ENCODE results near the gene RNF220. TPM values are rescaled to one million over a fixed set of nuclear protein-coding genes. Genes with fewer than 3 reads are reported as not detected.
A peak's percentile ranks its signal among the peaks of the same experiment; 100 is the strongest.

RNF220 gene
- polyA plus RNA-seq, 1 donor from 2014 or later = 142 TPM

DNA sequence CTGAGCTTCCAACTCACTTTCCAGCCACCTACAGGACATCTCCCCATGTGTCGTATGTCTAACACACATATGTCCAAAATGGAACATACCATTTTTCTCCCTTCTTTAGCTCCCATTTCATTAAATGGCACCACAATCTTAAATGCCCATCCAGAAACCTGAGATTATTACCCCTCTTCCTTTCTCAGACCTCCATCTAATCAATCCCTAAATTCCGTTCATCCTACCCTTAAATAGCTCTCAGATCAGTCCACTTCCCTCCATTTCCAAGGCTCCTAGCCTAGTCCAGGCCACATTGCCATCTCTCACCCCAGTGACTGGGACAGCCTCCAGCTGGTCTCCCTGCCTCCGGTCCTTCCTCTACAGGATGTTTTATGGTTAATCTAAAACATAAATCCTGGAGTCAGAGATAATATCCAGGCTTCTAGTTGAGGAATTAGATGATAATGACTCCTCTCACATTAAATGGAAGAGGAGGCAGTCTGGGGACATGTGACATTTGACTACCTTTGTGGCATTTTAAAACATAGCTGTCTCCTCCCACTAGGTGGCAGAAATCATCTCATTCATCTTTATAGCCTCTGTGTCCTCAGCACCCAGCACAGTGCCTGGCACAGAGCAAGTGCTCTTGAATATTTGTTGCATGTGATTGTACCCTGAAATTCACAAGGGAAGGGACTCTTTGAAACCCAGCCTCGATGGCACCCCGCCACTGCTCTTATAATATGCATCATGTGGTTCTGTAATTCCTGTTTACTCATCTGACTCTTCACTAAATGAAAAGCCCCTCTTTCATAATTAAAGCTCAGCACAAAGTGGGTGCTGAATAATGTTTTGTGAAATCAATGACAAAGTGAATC is 166.9 kb downstream of the RNF220 start:
- no peak overlapping the region for H3K4me3 ChIP-seq (ENCODE audit: low read length)
- no peak overlapping the region for H3K9ac ChIP-seq (ENCODE audit: low read length)
- no peaks in the 10 kb centered on the region for H3K27me3 ChIP-seq (ENCODE audit: insufficient read depth, low read depth, low read length)
- no peaks in the 10 kb centered on the region for H4K20me1 ChIP-seq (ENCODE audit: insufficient read depth)
- H3K4me2 ChIP-seq (ENCODE audit: low read length) = no peak overlapping the region
- H3F3A ChIP-seq (ENCODE audit: insufficient read depth, low read length, poor library complexity, severe bottlenecking) = no peaks in the 10 kb centered on the region
- no peaks in the 10 kb centered on the region for H3K9me2 ChIP-seq (ENCODE audit: insufficient read depth, low read length)
- H2AFZ ChIP-seq (ENCODE audit: low read depth, low read length) = no peak overlapping the region
- TF ChIP-seq EZH2 (IDR thresholded peaks at IDR 0.05; ENCODE audit: borderline replicate concordance, insufficient read depth, low read length, poor library complexity, severe bottlenecking) (no peak), POLR2AphosphoS5 (IDR thresholded peaks at IDR 0.05) (no peak), SMC3 (conservative IDR thresholded peaks at IDR 0.05; ENCODE audit: poor library complexity) (peak; percentile 32)
- TF ChIP-seq, protein P1, sequence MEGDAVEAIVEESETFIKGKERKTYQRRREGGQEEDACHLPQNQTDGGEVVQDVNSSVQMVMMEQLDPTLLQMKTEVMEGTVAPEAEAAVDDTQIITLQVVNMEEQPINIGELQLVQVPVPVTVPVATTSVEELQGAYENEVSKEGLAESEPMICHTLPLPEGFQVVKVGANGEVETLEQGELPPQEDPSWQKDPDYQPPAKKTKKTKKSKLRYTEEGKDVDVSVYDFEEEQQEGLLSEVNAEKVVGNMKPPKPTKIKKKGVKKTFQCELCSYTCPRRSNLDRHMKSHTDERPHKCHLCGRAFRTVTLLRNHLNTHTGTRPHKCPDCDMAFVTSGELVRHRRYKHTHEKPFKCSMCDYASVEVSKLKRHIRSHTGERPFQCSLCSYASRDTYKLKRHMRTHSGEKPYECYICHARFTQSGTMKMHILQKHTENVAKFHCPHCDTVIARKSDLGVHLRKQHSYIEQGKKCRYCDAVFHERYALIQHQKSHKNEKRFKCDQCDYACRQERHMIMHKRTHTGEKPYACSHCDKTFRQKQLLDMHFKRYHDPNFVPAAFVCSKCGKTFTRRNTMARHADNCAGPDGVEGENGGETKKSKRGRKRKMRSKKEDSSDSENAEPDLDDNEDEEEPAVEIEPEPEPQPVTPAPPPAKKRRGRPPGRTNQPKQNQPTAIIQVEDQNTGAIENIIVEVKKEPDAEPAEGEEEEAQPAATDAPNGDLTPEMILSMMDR (IDR thresholded peaks at IDR 0.05; ENCODE audit: poor library complexity, severe bottlenecking) = peak; percentile 42
- no peaks in the 10 kb centered on the region for H3K9me3 ChIP-seq (ENCODE audit: low read length)
- H3K36me3 ChIP-seq (ENCODE audit: insufficient read depth, low read length) = no peaks in the 10 kb centered on the region
- no peak overlapping the region for H3K27ac ChIP-seq (ENCODE audit: low read length)
- no peaks in the 10 kb centered on the region for H3K79me2 ChIP-seq (replicated peaks; ENCODE audit: insufficient read depth, low read length)

DNA sequence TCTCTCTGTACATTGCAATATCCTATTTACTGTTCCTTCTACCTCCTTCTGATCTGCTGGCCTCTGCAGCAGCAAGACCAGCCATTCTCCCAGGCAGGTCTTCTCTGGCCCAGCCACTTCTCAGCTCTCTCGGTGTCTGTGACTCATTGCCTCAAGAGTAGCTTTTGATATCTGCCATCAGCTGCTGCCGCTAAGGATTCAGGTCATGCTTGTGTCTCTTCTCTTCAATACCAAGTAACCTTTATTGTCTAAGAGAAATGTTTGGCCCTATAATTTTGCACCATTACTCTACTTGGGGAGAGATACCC is 167.5 kb downstream of the RNF220 start:
- Histone ChIP-seq H3K4me3 (ENCODE audit: low read length) (no peak overlapping the region), H3K9me3 (ENCODE audit: low read length) (no peaks in the 10 kb centered on the region), H3F3A (ENCODE audit: insufficient read depth, low read length, poor library complexity, severe bottlenecking) (no peaks in the 10 kb centered on the region), H3K4me2 (ENCODE audit: low read length) (no peak overlapping the region), H3K27me3 (ENCODE audit: insufficient read depth, low read depth, low read length) (no peaks in the 10 kb centered on the region), H3K27ac (ENCODE audit: low read length) (no peak overlapping the region), H3K9me2 (ENCODE audit: insufficient read depth, low read length) (no peaks in the 10 kb centered on the region), H4K20me1 (ENCODE audit: insufficient read depth) (no peaks in the 10 kb centered on the region), H3K9ac (ENCODE audit: low read length) (no peak overlapping the region), H3K79me2 (replicated peaks; ENCODE audit: insufficient read depth, low read length) (no peaks in the 10 kb centered on the region), H2AFZ (ENCODE audit: low read depth, low read length) (no peak overlapping the region), H3K36me3 (ENCODE audit: insufficient read depth, low read length) (no peaks in the 10 kb centered on the region)
- TF ChIP-seq MXI1 (conservative IDR thresholded peaks at IDR 0.05; ENCODE audit: poor library complexity, severe bottlenecking) = no peak
- no peak for TF ChIP-seq EZH2 (IDR thresholded peaks at IDR 0.05; ENCODE audit: borderline replicate concordance, insufficient read depth, low read length, poor library complexity, severe bottlenecking)
- no peak for TF ChIP-seq POLR2AphosphoS5 (IDR thresholded peaks at IDR 0.05)
- TF ChIP-seq TAF1 (IDR thresholded peaks at IDR 0.05; ENCODE audit: low read depth) = no peak
- TF ChIP-seq, protein P1 (IDR thresholded peaks at IDR 0.05; ENCODE audit: poor library complexity, severe bottlenecking) = no peak
- no peak for TF ChIP-seq EP300 (conservative IDR thresholded peaks at IDR 0.05; ENCODE audit: poor library complexity, severe bottlenecking)
- no peak for TF ChIP-seq SMC3 (conservative IDR thresholded peaks at IDR 0.05; ENCODE audit: poor library complexity)
- TF ChIP-seq, protein P2, sequence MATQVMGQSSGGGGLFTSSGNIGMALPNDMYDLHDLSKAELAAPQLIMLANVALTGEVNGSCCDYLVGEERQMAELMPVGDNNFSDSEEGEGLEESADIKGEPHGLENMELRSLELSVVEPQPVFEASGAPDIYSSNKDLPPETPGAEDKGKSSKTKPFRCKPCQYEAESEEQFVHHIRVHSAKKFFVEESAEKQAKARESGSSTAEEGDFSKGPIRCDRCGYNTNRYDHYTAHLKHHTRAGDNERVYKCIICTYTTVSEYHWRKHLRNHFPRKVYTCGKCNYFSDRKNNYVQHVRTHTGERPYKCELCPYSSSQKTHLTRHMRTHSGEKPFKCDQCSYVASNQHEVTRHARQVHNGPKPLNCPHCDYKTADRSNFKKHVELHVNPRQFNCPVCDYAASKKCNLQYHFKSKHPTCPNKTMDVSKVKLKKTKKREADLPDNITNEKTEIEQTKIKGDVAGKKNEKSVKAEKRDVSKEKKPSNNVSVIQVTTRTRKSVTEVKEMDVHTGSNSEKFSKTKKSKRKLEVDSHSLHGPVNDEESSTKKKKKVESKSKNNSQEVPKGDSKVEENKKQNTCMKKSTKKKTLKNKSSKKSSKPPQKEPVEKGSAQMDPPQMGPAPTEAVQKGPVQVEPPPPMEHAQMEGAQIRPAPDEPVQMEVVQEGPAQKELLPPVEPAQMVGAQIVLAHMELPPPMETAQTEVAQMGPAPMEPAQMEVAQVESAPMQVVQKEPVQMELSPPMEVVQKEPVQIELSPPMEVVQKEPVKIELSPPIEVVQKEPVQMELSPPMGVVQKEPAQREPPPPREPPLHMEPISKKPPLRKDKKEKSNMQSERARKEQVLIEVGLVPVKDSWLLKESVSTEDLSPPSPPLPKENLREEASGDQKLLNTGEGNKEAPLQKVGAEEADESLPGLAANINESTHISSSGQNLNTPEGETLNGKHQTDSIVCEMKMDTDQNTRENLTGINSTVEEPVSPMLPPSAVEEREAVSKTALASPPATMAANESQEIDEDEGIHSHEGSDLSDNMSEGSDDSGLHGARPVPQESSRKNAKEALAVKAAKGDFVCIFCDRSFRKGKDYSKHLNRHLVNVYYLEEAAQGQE (IDR thresholded peaks at IDR 0.05; ENCODE audit: borderline replicate concordance) = no peak
